Mesothelial cell of epicardium (in vitro differentiated cells): ENCODE measurements around the gene FRY. TPM values are rescaled to one million over a fixed set of nuclear protein-coding genes. Genes with fewer than 3 reads are reported as not detected.

Source experiments
- DNase-seq, 2 experiments: peaks; one replicate each; pipeline ENCODE4 v3.0.0; 2021; ENCODE audit warnings: low spot score in 2 of 2; ENCODE audit not compliant: unreplicated experiment in 2 of 2
- H3K27ac Mint-ChIP-seq: 2 replicates; pipeline ENCODE4 v1.8.0; 2021; ENCODE audit warnings: mixed read lengths
- H3K27me3 Mint-ChIP-seq: 2 replicates; pipeline ENCODE4 v1.8.0; 2021; ENCODE audit warnings: low read depth, mixed read lengths
- H3K36me3 Mint-ChIP-seq: 2 replicates; pipeline ENCODE4 v1.8.0; 2021; ENCODE audit warnings: mixed read lengths
- H3K4me1 Mint-ChIP-seq: 2 replicates; pipeline ENCODE4 v1.8.0; 2021; ENCODE audit warnings: mixed read lengths
- H3K4me3 Mint-ChIP-seq: 2 replicates; pipeline ENCODE4 v1.8.0; 2021; ENCODE audit warnings: mild to moderate bottlenecking, moderate library complexity, mixed read lengths
- H3K9me3 Mint-ChIP-seq: 2 replicates; pipeline ENCODE4 v1.8.0; 2021; ENCODE audit warnings: mixed read lengths
- CTCF ChIP-seq: fragments of 200-600 bp; sonication (generic); IDR thresholded peaks from one replicate; pipeline ENCODE4 v1.5.0; 2021; ENCODE audit warnings: antibody characterized with exemption; ENCODE audit not compliant: unreplicated experiment
- total RNA-seq: library from RNA; stranded (reverse); gene quantifications from 3 replicates; pipeline ENCODE4 v1.2.1, GENCODE V29; 2021

FRY gene
- total RNA-seq, 1 donor from 2014 or later = 18.1 TPM

GRCh38 chr13:32105653-32106313, 74.2 kb downstream of the FRY start:
- H3K9me3 Mint-ChIP-seq = no peaks in the 10 kb centered on the region
- H3K36me3 Mint-ChIP-seq = peaks cover 18% of the 10 kb centered on the region
- no peak for DNase-seq
- no peaks in the 10 kb centered on the region for H3K4me1 Mint-ChIP-seq
- no peaks in the 10 kb centered on the region for H3K27me3 Mint-ChIP-seq
- H3K4me3 Mint-ChIP-seq = no peak overlapping the region
- no peak for TF ChIP-seq CTCF
- no peak overlapping the region for H3K27ac Mint-ChIP-seq

DNA sequence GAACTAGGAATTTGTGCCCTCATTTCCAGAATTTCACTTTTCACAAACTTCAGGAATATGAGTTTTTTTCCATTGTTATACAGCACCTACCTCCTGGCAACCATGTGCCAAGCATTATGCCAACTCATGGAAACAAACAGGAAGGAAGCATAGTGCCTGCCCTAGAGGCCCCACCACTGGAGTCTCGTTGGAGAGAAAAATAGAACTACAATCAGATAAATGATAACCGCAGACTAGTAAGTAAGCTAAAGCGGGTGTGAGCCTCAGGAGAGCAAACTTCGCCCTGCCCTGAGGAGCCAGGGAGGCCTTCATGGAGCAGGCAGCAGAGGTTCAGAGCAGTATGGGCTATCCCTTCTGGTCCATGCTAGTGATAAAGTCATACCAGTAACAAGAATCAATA, 75.9 kb downstream of the FRY start:
- no peak for TF ChIP-seq CTCF
- Mint-ChIP-seq H3K27ac (no peak overlapping the region), H3K9me3 (no peaks in the 10 kb centered on the region), H3K27me3 (no peaks in the 10 kb centered on the region), H3K4me1 (no peaks in the 10 kb centered on the region), H3K36me3 (peaks cover 12% of the 10 kb centered on the region), H3K4me3 (no peak overlapping the region)
- no peak for DNase-seq

GRCh38 chr13:32107973-32108372, 76.4 kb downstream of the FRY start:
- no peak overlapping the region for H3K27ac Mint-ChIP-seq
- DNase-seq = no peak
- H3K4me3 Mint-ChIP-seq = no peak overlapping the region

DNA sequence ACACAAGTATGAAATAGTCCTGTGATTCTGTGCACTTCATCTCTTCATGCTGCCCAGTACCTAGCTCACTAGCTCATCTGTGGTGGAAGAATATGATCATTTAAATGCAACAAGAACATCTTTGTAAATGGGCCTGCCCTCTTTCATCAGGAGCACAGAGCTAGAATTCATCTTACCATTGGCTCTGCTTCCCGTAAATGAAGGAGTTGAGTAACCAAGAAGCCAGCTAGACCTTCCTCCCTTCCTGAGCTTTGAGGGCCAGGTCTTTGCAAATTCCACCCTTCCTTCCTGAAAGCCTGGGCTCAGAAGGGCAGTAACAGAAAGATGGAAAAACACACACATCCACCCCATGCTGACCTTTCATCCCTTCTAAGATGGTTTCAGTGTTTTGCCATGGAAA, 82.0 kb downstream of the FRY start:
- Mint-ChIP-seq H3K9me3 (no peaks in the 10 kb centered on the region), H3K36me3 (no peaks in the 10 kb centered on the region), H3K27ac (no peak overlapping the region), H3K4me1 (peaks cover 21% of the 10 kb centered on the region), H3K4me3 (no peak overlapping the region), H3K27me3 (no peaks in the 10 kb centered on the region)
- TF ChIP-seq CTCF = no peak
- no peak for DNase-seq

More at GRCh38 chr13:32107973-32108372, 76.4 kb downstream of the FRY start:
- Mint-ChIP-seq H3K9me3 (no peaks in the 10 kb centered on the region), H3K36me3 (peaks cover 10% of the 10 kb centered on the region), H3K4me1 (no peaks in the 10 kb centered on the region), H3K27me3 (no peaks in the 10 kb centered on the region)
- TF ChIP-seq CTCF = no peak

DNA sequence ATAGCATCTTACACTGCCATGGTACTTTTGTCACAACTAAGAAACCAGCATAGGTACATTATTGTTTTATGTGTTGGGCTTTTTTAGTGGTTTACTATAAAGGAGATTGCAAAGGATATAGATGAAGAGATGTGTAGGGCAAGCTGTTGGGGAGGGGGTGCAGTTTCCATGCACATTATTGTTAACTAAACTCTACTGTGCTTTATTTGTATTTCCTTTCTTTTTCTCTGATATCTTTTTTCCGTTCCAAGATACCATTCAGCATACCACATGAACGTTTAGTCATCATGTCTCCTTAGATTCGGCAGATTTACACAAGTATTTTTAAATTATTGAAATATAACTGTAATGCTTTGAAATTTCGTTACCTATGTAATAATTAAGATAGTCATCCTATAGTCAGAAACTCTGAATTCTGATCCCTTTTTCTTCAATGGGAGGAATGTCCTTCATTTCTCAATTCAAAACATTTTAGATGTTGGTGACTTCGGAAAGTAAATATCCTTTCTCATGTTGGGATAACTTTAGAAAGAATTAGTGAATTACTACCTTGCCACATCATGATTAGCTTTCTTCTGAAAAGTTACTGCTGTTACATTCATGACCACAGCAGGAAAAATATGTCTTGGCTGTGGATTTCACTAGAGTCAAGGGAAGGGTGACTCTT, 82.8 kb downstream of the FRY start:
- Mint-ChIP-seq H3K27me3 (no peaks in the 10 kb centered on the region), H3K36me3 (no peaks in the 10 kb centered on the region), H3K4me1 (peaks cover 21% of the 10 kb centered on the region), H3K4me3 (no peak overlapping the region), H3K9me3 (no peaks in the 10 kb centered on the region), H3K27ac (no peak overlapping the region)
- no peak for TF ChIP-seq CTCF
- DNase-seq = no peak
